Spleen (tissue), 7 donors: ENCODE data around the gene ZNF593.

Experiments
- CTCF ChIP-seq, 11 experiments: fragments of 200-600 bp in 7 of 11; fragments of 450-650 bp in 4 of 11; sonication (generic) in 4 of 11; IDR thresholded peaks in 8 of 11; conservative IDR thresholded peaks in 3 of 11; 1 replicate in 7 of 11; 2 replicates in 4 of 11; pipeline versions ENCODE4 v1.4.0 to v1.8.0; 2016 to 2021; ENCODE audit warnings: antibody characterized with exemption in 11 of 11, inconsistent platforms in 4 of 11, mild to moderate bottlenecking in 1 of 11
- POLR2A ChIP-seq, 3 donors: fragments of 450-650 bp; IDR thresholded peaks; one replicate each; pipeline ENCODE4 v1.5.1; 2017; ENCODE audit warnings: antibody characterized with exemption in 3 of 3, mild to moderate bottlenecking in 1 of 3
- POLR2AphosphoS5 ChIP-seq, 3 donors: sonication (generic); formaldehyde crosslinking; IDR thresholded peaks; one replicate each; pipeline ENCODE4 v1.5.1; 2017; ENCODE audit warnings: antibody characterized with exemption in 3 of 3
- donor health status: DM: no; HTN: no; CAD: no; lungs with moderate emphysema.
- donor health status: DM: no; HTN: no; CAD: no.
- donor health status: DM: no; HTN: no; CAD: no.

DNA sequence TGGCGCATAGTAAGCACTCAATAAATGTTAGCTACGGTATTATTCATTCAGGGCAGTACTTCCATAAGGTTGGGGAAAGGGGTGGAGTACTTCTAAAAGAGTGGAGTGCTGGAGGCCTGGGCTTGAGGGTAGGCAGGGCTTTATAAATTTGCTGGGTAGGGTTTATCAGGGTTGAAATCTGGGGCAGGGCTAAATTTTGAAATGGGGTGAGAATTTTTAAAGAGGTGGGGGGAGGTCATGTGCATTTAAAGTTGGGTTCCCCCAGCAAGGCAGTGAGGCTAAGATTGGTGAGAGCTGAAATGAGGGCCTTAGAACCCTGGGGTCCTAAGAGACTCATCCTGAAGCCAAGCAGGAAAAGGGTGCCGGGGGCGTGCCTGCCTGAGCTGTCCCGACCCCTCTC lies 30.7 kb downstream of the ZNF593 start:
- TF ChIP-seq POLR2A (IDR thresholded peaks at IDR 0.05) (no peak), CTCF (IDR thresholded peaks at IDR 0.05 in 8 of 11, conservative IDR thresholded peaks at IDR 0.05 in 3 of 11) (no peak), POLR2AphosphoS5 (IDR thresholded peaks at IDR 0.05) (no peak)
